Measurements from ENCODE around the gene SLC30A2. TPM values are rescaled to one million over a fixed set of nuclear protein-coding genes. Genes with fewer than 3 reads are reported as not detected.

Gene SLC30A2
- total and polyA plus RNA-seq, 10 of the 15 experiments (the other 5 are each of a cell fraction or from before 2014, with no cell fraction given): 0.13 TPM; not detected in 9

DNA sequence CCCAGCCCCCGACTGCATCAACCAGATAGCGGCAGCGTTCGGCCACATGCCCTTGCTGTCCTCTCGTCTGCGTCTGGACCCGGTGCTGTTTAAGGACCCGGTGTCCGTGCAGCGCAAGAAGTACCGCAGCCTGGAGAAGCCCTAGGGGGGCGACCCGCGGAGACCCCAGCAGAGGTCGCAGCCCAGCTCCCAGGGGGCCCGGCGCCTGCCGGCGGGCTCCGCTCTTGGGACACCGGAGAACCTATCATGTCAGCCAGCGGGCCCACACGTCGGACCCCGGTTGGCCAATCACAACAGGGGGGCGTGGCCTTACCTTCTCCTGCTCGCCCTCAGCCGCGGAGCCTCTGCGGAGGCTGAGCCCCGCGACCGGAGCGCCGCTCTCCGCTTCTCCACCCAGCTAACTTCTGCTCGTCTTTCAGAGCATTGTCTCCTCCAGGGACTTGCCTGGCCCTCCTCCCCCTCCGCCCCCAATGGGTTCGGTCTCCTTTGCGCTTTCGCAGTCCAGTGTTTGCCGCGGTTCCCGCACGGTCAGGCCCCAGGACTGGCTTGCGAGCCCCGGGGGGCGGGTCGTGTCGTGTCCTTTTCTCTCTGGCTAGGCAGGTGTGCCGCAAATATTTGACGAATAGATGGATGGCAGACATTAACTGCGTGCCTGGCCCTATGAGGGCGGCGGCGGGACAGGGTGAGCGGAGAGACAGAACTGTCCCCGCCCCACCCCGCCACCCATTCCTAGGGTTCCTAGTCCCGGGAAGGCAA lies 10.5 kb downstream of the SLC30A2 start (continued):
- TF ChIP-seq NFXL1 (IDR thresholded peaks at IDR 0.05; ENCODE audit: borderline replicate concordance) (no peak), POLR2A (IDR thresholded peaks at IDR 0.05; ENCODE audit: low read depth, low read length) (peak; percentile 53), HCFC1 (IDR thresholded peaks at IDR 0.05; ENCODE audit: low read length) (no peak), RAD51 (IDR thresholded peaks at IDR 0.05) (no peak), YY1 (IDR thresholded peaks at IDR 0.05; ENCODE audit: low read depth, low read length) (no peak), RUNX3 (IDR thresholded peaks at IDR 0.05; ENCODE audit: low read length) (peak; percentile 2; the same call in 1 of the 2 replicates), YBX1 (IDR thresholded peaks at IDR 0.05) (no peak), NFYB (IDR thresholded peaks at IDR 0.05; ENCODE audit: insufficient read depth, low read depth, low read length) (peak; percentile 96), SP1 (IDR thresholded peaks at IDR 0.05; ENCODE audit: low read depth, low read length) (peak; percentile 76)
- TF ChIP-seq, protein P1, sequence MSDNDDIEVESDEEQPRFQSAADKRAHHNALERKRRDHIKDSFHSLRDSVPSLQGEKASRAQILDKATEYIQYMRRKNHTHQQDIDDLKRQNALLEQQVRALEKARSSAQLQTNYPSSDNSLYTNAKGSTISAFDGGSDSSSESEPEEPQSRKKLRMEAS (IDR thresholded peaks at IDR 0.05; ENCODE audit: low read depth, low read length): 0 out of 2 replicates have a peak, but pooled peaks have one; percentile 12
- TF ChIP-seq, protein P2, sequence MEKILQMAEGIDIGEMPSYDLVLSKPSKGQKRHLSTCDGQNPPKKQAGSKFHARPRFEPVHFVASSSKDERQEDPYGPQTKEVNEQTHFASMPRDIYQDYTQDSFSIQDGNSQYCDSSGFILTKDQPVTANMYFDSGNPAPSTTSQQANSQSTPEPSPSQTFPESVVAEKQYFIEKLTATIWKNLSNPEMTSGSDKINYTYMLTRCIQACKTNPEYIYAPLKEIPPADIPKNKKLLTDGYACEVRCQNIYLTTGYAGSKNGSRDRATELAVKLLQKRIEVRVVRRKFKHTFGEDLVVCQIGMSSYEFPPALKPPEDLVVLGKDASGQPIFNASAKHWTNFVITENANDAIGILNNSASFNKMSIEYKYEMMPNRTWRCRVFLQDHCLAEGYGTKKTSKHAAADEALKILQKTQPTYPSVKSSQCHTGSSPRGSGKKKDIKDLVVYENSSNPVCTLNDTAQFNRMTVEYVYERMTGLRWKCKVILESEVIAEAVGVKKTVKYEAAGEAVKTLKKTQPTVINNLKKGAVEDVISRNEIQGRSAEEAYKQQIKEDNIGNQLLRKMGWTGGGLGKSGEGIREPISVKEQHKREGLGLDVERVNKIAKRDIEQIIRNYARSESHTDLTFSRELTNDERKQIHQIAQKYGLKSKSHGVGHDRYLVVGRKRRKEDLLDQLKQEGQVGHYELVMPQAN (conservative IDR thresholded peaks at IDR 0.05): peak; percentile 40; the same call in 1 of the 2 replicates
